WERI-Rb-1 (cell line): ENCODE data around the gene IL36B.

Experiments
- DNase-seq: peaks from one replicate; pipeline ENCODE4 v3.0.0-alpha.2; 2020
- H3K27ac ChIP-seq: fragments of 250-450 bp; sonication (Bioruptor Pico); 2 replicates; pipeline ENCODE4 v1.5.1; 2020; ENCODE audit warnings: mild to moderate bottlenecking, moderate library complexity
- H3K27me3 ChIP-seq: fragments of 250-450 bp; sonication (Bioruptor Pico); 2 replicates; pipeline ENCODE4 v1.5.1; 2021; ENCODE audit warnings: mild to moderate bottlenecking, low read depth, moderate library complexity; ENCODE audit not compliant: insufficient read depth, severe bottlenecking
- H3K36me3 ChIP-seq: fragments of 250-450 bp; sonication (Bioruptor Pico); 2 replicates; pipeline ENCODE4 v1.5.1; 2020; ENCODE audit warnings: mild to moderate bottlenecking, moderate library complexity
- H3K4me3 ChIP-seq: 2 replicates; pipeline ENCODE4 v1.5.1; 2011; ENCODE audit warnings: low read depth, mild to moderate bottlenecking, control low read depth, low read length
- H3K9me3 ChIP-seq: fragments of 250-450 bp; sonication (Bioruptor Pico); 2 replicates; pipeline ENCODE4 v1.5.1; 2021; ENCODE audit warnings: mild to moderate bottlenecking, moderate library complexity; ENCODE audit not compliant: severe bottlenecking
- TF ChIP-seq, protein P1 (sequence below): IDR thresholded peaks from 2 replicates; pipeline ENCODE4 v1.5.1; 2011; ENCODE audit warnings: low read depth, mild to moderate bottlenecking, control low read depth, inconsistent platforms, low read length

Gene IL36B

DNA sequence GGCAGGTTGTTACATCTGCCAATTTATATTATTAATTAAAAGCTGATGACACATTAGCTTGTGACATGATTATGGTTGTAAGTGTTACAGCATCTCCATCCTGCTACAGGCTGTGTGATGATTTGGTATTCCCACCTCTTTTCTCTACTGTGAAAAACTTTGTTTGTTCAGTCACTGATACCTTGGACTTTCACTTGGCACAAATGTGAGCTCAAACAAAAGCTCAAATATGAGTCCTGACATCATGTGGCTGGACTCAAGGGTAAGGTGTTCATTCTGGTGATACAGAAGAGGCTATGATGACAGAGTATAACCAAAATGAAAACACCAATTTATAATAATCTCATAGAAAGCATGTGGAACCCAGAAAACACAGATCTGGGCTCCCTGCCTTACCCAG is 58.8 kb downstream of the IL36B start:
- H3K4me3 ChIP-seq = no peak overlapping the region

DNA sequence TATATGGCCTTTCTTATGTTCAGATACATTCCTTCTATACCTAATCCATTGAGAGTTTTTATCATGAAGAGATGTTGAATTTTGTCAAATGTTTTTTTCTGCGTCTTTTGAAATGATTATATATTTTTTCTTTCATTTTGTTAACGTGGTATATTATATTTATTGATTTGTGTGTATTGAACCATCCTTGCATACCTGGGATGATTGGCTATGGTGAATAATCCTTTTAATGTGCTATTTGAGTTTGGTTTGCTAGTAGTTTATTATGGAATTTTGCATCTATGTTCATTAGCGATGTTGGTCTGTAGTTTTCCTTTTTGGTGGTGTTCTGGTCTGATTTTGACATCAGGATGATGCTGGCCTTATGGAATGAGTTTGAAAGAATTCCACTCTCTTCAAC is 63.1 kb downstream of the IL36B start:
- no peak overlapping the region for H3K27ac ChIP-seq
- no peak overlapping the region for H3K4me3 ChIP-seq
- TF ChIP-seq, protein P1, sequence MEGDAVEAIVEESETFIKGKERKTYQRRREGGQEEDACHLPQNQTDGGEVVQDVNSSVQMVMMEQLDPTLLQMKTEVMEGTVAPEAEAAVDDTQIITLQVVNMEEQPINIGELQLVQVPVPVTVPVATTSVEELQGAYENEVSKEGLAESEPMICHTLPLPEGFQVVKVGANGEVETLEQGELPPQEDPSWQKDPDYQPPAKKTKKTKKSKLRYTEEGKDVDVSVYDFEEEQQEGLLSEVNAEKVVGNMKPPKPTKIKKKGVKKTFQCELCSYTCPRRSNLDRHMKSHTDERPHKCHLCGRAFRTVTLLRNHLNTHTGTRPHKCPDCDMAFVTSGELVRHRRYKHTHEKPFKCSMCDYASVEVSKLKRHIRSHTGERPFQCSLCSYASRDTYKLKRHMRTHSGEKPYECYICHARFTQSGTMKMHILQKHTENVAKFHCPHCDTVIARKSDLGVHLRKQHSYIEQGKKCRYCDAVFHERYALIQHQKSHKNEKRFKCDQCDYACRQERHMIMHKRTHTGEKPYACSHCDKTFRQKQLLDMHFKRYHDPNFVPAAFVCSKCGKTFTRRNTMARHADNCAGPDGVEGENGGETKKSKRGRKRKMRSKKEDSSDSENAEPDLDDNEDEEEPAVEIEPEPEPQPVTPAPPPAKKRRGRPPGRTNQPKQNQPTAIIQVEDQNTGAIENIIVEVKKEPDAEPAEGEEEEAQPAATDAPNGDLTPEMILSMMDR = no peak
- DNase-seq = no peak
- H3K9me3 ChIP-seq = peaks cover 8% of the 10 kb centered on the region
- H3K27me3 ChIP-seq = no peaks in the 10 kb centered on the region
- H3K36me3 ChIP-seq = no peaks in the 10 kb centered on the region

More for the DNA sequence above, 58.8 kb downstream of the IL36B start:
- Histone ChIP-seq H3K36me3 (no peaks in the 10 kb centered on the region), H3K9me3 (peaks cover 8% of the 10 kb centered on the region), H3K27me3 (no peaks in the 10 kb centered on the region), H3K27ac (no peak overlapping the region)
- DNase-seq = no peak
- TF ChIP-seq, protein P1 = no peak

- no peaks in the 10 kb centered on the region for H3K27me3 ChIP-seq
- H3K9me3 ChIP-seq = peaks cover 8% of the 10 kb centered on the region
- H3K4me3 ChIP-seq = no peak overlapping the region
- no peak for DNase-seq
- H3K36me3 ChIP-seq = no peaks in the 10 kb centered on the region
- TF ChIP-seq, protein P1 = no peak
- H3K27ac ChIP-seq = no peak overlapping the region
Measured at GRCh38 chr2:112985090-112985489, 67.6 kb downstream of the IL36B start.

DNA sequence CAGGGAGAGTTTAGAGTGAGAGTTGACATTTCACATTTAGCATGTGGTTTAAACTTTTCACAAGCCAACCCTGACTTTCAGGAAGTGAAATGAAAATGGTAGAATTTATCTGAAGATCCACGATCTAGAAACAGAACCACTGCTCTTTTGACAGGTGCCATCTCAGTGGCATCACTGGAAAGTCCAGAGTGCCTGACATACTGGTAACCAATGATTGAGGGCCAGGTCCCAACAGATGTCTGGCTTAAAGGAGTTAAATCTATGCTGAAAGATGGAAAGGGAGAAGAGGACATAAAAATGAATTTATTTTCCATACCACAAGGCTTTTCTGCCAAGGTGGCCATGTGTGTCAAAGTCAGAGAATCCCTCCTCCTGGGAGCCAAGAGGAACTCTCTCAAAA is 72.1 kb downstream of the IL36B start:
- H3K9me3 ChIP-seq = peaks cover 6% of the 10 kb centered on the region
- DNase-seq = no peak
- no peaks in the 10 kb centered on the region for H3K27me3 ChIP-seq
- H3K36me3 ChIP-seq = no peaks in the 10 kb centered on the region
- no peak overlapping the region for H3K27ac ChIP-seq
- H3K4me3 ChIP-seq = no peak overlapping the region
- TF ChIP-seq, protein P1 = no peak

DNA sequence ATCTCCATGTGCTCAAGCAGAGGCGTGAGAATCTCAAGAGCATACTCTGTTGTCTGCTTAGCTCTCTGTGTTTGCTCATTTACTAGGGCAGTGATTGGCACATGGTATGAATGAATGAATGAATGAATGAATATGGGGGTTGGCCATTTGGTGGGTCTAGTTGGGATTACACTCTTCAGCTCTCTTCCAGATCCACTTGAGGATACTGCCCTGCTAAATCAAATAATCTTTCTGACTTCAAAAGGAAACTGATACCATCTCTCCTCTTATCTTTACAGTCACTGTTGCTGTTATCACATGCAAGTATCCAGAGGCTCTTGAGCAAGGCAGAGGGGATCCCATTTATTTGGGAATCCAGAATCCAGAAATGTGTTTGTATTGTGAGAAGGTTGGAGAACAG is 72.9 kb downstream of the IL36B start:
- TF ChIP-seq, protein P1 = no peak
- Histone ChIP-seq H3K4me3 (no peak overlapping the region), H3K9me3 (peaks cover 6% of the 10 kb centered on the region), H3K36me3 (no peaks in the 10 kb centered on the region), H3K27ac (no peak overlapping the region), H3K27me3 (no peaks in the 10 kb centered on the region)
- DNase-seq = no peak

DNA sequence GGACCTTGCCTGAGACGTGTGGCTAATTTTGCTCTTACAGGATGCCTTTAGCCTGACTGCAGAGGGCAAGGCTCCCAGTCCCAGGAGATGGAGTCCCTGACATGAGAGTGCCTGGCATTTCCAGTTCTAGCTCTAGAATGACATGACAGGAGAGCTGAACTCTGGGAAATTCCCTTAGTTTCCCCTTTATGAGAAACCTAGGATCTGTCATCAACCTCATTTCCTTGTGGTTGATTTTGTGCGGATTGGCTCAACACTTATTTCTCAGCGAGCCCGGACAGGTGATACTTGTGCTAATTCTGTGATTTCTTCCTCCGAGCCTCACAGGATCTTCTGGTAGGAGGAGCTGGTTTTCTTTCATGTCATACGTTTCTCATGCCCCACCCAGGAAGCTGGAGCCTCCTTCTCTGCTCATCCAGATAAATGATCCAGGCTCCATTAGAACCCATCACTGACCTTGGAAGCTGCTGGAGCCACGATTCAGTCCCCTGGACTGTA is 75.1 kb downstream of the IL36B start, which contains the start of gene IL36G:
IL36G (plus strand) TSS at position 448 of the 498 bp plus-strand sequence. CDS start 633 bp downstream, outside the sequence.
- TF ChIP-seq, protein P1 = no peak
- no peak within 1 kb of the TSS for H3K4me3 ChIP-seq
- H3K27ac ChIP-seq = no peak within 1 kb of the TSS
- no peaks in the 10 kb centered on the region for H3K36me3 ChIP-seq
- no peak for DNase-seq
- peaks cover 6% of the 10 kb centered on the region for H3K9me3 ChIP-seq
- H3K27me3 ChIP-seq = no peaks in the 10 kb centered on the region
